Measurements from ENCODE around the gene SPINK6. TPM values are rescaled to one million over a fixed set of nuclear protein-coding genes. Genes with fewer than 3 reads are reported as not detected.

The SPINK6 gene, protein sequence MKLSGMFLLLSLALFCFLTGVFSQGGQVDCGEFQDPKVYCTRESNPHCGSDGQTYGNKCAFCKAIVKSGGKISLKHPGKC
- total RNA-seq, result not detected

GRCh38 chr5:148202531-148203203 is at the start of gene SPINK6:
SPINK6 (plus strand) TSS chr5:148203042; CDS start chr5:148203097, 55 bp downstream.
- Histone ChIP-seq H3K4me3 (ENCODE audit: low read length) (no peak within 1 kb of the TSS), H3K27me3 (ENCODE audit: insufficient read depth, low read length) (no peaks in the 10 kb centered on the region), H3K9me3 (ENCODE audit: low read depth, low read length) (no peaks in the 10 kb centered on the region), H3K4me1 (ENCODE audit: insufficient read depth, low read length) (peaks cover 11% of the 10 kb centered on the region)

GRCh38 chr5:148156609-148157008 is 46.2 kb upstream of the SPINK6 start:
- H3K4me3 ChIP-seq (ENCODE audit: low read length), result no peak overlapping the region
- H3K4me1 ChIP-seq (ENCODE audit: insufficient read depth, low read length), result no peaks in the 10 kb centered on the region
- H3K9me3 ChIP-seq (ENCODE audit: low read depth, low read length), result peaks cover 4% of the 10 kb centered on the region
- no peaks in the 10 kb centered on the region for H3K27me3 ChIP-seq (ENCODE audit: insufficient read depth, low read length)

GRCh38 chr5:148162038-148162437 is 40.8 kb upstream of the SPINK6 start:
- Histone ChIP-seq H3K27me3 (ENCODE audit: insufficient read depth, low read length) (no peaks in the 10 kb centered on the region), H3K4me1 (ENCODE audit: insufficient read depth, low read length) (no peaks in the 10 kb centered on the region), H3K9me3 (ENCODE audit: low read depth, low read length) (no peaks in the 10 kb centered on the region), H3K4me3 (ENCODE audit: low read length) (no peak overlapping the region)

DNA sequence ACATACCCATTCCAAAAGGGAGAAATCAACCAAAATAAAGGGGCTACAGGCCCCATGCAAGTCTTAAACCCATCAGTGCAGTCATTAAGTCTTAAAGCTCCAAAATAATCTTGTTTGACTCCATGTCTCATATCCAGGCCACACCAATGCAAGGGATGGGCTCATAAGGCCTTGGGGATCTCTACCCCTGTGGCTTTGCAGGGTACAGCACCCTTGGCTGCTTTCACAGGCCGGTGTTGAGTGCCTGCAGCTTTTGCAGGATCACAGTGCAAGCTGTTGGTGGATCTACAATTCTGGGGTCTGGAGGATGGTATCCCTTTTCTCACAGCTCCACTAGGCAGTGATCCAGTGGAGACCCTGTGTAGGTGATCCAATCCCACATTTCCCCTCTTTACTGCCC is 39.5 kb upstream of the SPINK6 start:
- no peaks in the 10 kb centered on the region for H3K9me3 ChIP-seq (ENCODE audit: low read depth, low read length)
- H3K27me3 ChIP-seq (ENCODE audit: insufficient read depth, low read length), result no peaks in the 10 kb centered on the region
- no peaks in the 10 kb centered on the region for H3K4me1 ChIP-seq (ENCODE audit: insufficient read depth, low read length)
- H3K4me3 ChIP-seq (ENCODE audit: low read length), result no peak overlapping the region

DNA sequence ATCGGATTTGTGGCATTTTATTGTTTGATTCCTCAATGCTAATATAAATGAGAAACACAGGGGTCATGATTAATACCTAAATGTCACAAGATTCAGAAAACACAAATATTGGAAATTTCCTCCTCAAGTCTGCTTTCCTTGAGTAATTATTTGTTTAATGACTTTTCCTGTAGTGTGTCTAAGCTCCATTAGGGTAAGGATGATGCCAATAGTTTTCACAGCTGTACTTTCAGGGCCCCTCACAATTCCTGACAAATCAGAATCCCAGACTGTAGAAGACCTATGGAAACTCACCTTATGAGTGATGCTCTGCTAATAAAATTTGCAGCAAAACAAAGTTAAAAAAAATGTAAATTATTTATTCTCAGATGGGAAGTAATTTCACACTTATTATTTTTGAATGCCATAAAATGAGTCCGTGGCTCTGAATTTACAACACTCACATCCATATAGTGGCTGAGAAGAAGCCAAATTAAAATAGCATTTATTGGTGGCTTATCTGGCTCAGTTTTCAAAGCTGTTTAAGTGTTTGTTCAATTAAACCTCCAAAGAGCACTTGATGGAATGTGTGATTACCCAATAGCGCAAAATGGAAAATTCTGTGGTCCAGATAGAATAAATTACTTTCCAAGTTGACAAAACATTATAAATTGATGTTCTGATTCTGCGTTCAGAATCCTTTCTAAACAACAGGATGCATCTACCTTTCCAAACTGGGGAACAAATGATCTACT is 36.1 kb upstream of the SPINK6 start:
- H3K4me3 ChIP-seq (ENCODE audit: low read length), result no peak overlapping the region
- no peaks in the 10 kb centered on the region for H3K4me1 ChIP-seq (ENCODE audit: insufficient read depth, low read length)
- no peaks in the 10 kb centered on the region for H3K9me3 ChIP-seq (ENCODE audit: low read depth, low read length)
- no peaks in the 10 kb centered on the region for H3K27me3 ChIP-seq (ENCODE audit: insufficient read depth, low read length)

DNA sequence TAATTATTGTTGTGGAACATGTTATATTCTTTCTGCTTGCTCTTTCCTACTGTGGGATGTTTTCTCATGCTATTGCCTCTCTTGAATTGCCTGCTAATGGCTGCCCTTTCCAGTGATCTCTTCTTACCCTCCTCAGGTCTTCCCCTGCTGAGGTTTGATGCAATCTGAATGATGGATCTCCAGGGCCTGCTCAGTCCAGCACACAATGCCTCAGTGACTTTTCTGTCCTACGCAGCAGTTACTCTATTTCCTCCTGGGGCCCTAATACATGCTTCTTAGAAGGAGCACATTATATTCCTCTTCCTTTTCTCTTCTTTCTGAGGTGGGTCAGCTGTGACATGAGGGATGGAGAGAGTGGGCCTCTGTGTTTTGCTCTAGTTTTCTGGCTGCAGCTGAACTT is 34.6 kb upstream of the SPINK6 start, which contains the start of gene SPINK14:
Gene SPINK14, plus strand, starts transcription at position 301 of the 400 bp plus-strand sequence. CDS start 1,187 bp downstream, outside the sequence.
- Histone ChIP-seq H3K4me1 (ENCODE audit: insufficient read depth, low read length) (no peaks in the 10 kb centered on the region), H3K9me3 (ENCODE audit: low read depth, low read length) (no peaks in the 10 kb centered on the region), H3K27me3 (ENCODE audit: insufficient read depth, low read length) (no peaks in the 10 kb centered on the region), H3K4me3 (ENCODE audit: low read length) (no peak within 1 kb of the TSS)

DNA sequence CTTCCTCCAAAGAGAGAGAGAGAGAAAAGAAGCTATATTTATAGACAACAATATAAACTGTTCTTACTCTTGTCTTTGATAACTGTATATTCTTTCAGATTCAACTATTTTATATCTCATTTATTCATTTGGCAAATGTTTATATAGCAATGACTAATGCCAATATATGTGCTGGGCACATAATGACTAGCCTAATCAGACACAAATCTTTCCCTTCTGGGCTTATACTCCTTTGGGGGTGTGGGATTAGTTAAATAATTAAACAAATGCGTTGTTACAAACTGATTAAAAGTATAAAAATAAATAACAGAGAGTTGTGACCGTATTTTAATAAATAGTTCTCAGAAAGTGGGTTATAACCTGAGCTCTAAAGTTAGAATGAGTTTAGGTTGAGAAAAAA is 30.5 kb upstream of the SPINK6 start:
- Histone ChIP-seq H3K4me1 (ENCODE audit: insufficient read depth, low read length) (no peaks in the 10 kb centered on the region), H3K4me3 (ENCODE audit: low read length) (no peak overlapping the region), H3K27me3 (ENCODE audit: insufficient read depth, low read length) (no peaks in the 10 kb centered on the region), H3K9me3 (ENCODE audit: low read depth, low read length) (no peaks in the 10 kb centered on the region)

GRCh38 chr5:148176480-148176879 is 26.4 kb upstream of the SPINK6 start:
- Histone ChIP-seq H3K4me1 (ENCODE audit: insufficient read depth, low read length) (no peaks in the 10 kb centered on the region), H3K27me3 (ENCODE audit: insufficient read depth, low read length) (no peaks in the 10 kb centered on the region), H3K9me3 (ENCODE audit: low read depth, low read length) (no peaks in the 10 kb centered on the region), H3K4me3 (ENCODE audit: low read length) (no peak overlapping the region)

- H3K4me3 ChIP-seq (ENCODE audit: low read length), result no peak overlapping the region
- H3K27me3 ChIP-seq (ENCODE audit: insufficient read depth, low read length), result no peaks in the 10 kb centered on the region
- H3K4me1 ChIP-seq (ENCODE audit: insufficient read depth, low read length), result no peaks in the 10 kb centered on the region
- H3K9me3 ChIP-seq (ENCODE audit: low read depth, low read length), result no peaks in the 10 kb centered on the region
Observed at GRCh38 chr5:148177207-148177606, 25.6 kb upstream of the SPINK6 start.

DNA sequence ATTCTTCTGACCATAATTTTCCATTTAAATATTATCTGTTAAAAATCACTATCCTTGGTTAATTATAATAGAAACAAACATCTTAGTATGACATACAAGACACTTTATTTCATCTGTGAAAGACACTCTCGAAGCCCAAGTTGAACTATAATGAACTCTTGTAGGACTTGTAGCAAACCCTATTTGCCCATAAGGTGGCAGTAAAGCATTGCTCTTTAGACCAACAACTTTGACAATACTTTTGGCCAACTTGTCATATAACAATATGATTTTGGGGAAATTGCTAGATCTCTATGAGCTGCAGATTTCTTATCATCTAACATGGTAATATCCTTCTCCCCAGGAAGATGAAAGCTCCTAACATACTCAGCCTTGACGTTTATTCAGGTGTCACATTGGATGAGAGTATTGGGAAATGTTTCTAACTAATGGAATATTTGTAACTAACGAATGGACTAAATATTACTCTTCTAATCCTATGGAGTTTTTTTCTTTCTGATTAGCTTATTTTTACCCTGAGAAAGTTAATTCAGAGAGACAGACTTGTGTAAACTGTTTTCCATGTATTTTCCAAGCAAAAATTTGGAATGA is 23.5 kb upstream of the SPINK6 start:
- H3K4me1 ChIP-seq (ENCODE audit: insufficient read depth, low read length), result no peaks in the 10 kb centered on the region

DNA sequence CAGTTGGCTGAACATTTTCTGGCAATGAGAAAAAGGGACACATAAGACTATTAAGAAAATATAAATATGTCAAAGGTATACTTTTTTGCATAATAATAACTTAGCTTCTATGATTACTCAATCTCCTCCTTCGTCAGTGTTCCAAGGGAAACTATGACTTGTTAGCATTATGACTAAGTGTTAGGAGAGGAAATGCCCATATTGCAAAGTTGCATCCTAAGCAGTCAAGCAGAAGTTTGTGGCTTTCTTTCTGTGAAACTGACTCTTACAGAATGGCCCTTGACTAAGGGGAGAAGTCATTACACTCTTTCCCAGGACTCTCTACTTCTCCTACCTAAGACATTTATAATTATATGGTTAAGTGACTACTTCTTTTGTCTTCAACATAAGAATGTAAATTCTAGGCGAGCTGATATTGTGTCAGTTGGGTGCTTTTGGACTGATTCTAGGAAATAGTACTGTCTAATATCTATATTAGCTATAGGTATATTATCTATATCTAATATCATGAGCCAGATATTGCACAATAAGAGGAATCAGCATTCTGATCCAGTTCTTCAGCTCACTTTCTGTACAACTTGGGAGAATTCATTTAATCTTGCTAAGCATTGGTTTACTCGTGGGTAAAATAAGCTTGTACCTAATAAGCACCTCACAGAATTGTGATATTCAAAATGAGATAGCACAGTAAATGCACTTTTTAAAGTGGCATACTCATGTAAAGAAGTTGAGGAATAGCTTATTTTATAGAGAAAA is 16.4 kb upstream of the SPINK6 start:
- Histone ChIP-seq H3K9me3 (ENCODE audit: low read depth, low read length) (no peaks in the 10 kb centered on the region), H3K4me3 (ENCODE audit: low read length) (no peak overlapping the region), H3K27me3 (ENCODE audit: insufficient read depth, low read length) (no peaks in the 10 kb centered on the region), H3K4me1 (ENCODE audit: insufficient read depth, low read length) (peaks cover 12% of the 10 kb centered on the region)

More for the DNA sequence above, 23.5 kb upstream of the SPINK6 start:
- H3K4me3 ChIP-seq (ENCODE audit: low read length), result no peak overlapping the region
- H3K9me3 ChIP-seq (ENCODE audit: low read depth, low read length), result no peaks in the 10 kb centered on the region
- no peaks in the 10 kb centered on the region for H3K27me3 ChIP-seq (ENCODE audit: insufficient read depth, low read length)

DNA sequence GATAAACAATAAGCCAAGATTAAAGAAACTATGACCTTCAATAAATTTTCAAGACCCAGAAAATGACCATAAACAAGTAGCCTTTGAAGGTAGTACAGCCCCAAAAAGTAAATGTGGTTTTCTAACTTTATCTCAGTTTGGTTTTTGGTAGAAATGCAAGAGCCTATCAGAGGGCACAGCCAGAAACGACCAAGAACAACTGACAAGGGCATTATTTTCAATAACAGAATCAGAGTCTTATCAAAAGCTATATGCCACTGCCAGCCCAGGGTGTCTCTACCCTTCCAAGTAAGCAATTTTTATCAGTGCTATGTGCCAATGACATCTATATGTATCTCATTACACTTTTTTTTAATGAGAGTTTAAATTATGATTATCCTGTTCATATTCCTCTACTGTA is 11.8 kb upstream of the SPINK6 start:
- no peaks in the 10 kb centered on the region for H3K27me3 ChIP-seq (ENCODE audit: insufficient read depth, low read length)
- no peaks in the 10 kb centered on the region for H3K9me3 ChIP-seq (ENCODE audit: low read depth, low read length)
- H3K4me3 ChIP-seq (ENCODE audit: low read length), result no peak overlapping the region
- H3K4me1 ChIP-seq (ENCODE audit: insufficient read depth, low read length), result peaks cover 12% of the 10 kb centered on the region

DNA sequence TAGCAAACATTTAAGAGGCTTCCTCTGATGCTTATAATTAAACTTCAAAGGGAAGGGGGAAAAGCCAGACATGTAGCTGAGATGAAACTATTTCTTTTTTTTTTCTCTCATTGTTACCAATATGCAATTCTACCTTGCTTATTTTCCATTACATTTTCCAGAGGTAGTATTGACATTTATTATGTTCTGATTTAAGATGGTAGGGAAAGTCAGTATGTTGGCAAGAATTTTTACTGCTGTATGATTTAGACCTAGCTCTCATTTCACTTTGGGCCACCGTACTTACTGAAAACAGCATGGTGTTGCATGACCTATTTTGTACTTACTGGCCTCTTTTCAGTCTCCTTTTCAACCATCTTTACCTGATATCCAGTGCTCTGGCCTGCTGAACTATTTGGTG is 9.6 kb upstream of the SPINK6 start:
- Histone ChIP-seq H3K4me3 (ENCODE audit: low read length) (no peak overlapping the region), H3K9me3 (ENCODE audit: low read depth, low read length) (no peaks in the 10 kb centered on the region), H3K27me3 (ENCODE audit: insufficient read depth, low read length) (no peaks in the 10 kb centered on the region), H3K4me1 (ENCODE audit: insufficient read depth, low read length) (peaks cover 7% of the 10 kb centered on the region)

DNA sequence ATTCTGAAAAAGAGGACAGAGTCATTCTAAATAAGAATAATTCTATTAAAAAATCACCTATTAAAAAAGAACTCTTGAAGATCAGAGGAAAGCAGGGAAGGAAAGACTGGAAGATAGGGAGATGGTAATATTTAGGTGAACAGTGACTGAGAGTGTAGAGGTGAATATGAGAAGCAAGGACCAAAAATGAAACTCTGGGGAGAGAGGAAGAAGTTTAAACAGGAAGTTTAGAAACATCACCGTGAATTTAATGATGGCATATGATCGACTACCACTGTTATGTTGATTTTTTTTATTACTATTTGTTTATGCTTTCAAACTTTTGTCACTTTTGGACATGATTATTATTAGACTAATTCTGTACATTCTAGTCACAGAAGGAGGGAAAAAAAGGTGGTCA is 1.7 kb upstream of the SPINK6 start:
- Histone ChIP-seq H3K27me3 (ENCODE audit: insufficient read depth, low read length) (no peaks in the 10 kb centered on the region), H3K4me3 (ENCODE audit: low read length) (no peak overlapping the region), H3K9me3 (ENCODE audit: low read depth, low read length) (no peaks in the 10 kb centered on the region), H3K4me1 (ENCODE audit: insufficient read depth, low read length) (peaks cover 11% of the 10 kb centered on the region)
